Thyroid gland (tissue), 4 donors: Measurements from ENCODE around the gene ZMIZ1.

Source experiments
- CTCF ChIP-seq, 6 experiments: fragments of 200-600 bp in 3 of 6; fragments of 450-650 bp in 3 of 6; sonication (generic) in 3 of 6; IDR thresholded peaks; one replicate each; pipeline ENCODE4 v1.5.1; 2016 to 2019; ENCODE audit warnings: antibody characterized with exemption in 6 of 6, mild to moderate bottlenecking in 2 of 6, inconsistent platforms in 1 of 6, moderate library complexity in 1 of 6
- POLR2A ChIP-seq, 2 donors: fragments of 450-650 bp; IDR thresholded peaks; one replicate each; pipeline ENCODE4 v1.6.1; 2017; ENCODE audit warnings: antibody characterized with exemption in 2 of 2, mild to moderate bottlenecking in 2 of 2, moderate library complexity in 1 of 2

DNA sequence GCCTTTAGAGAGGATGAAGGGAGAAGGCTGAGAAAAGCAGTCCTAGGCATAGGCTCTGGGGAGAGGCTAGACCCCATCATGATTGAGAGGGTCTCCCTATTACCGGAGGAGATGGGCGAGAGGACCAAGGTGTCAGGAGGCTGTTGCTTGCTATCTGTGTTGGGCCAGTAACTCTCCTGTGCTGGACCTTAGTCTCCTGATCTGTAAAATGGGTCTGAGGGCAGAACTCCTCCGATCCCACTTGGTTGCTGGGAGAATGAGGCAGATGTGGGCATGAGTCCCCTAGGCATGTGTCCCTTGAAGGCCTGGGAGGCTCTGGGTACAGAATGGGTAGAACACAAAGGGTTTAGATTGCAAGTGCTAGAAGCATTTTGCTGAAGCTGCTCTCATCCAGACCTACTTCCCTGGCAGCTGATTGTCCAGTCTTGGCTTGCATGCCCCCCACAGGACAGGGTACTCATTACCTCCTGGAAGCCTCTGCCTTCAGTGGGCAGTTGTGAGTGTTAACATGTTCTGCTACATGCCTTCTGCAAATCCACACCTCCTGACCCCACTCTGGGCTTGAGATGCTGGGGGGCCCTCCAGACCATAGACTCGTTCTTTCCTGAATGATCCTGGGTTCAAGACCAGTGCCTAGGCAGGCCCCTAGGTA is 4.4 kb downstream of the ZMIZ1 start:
- TF ChIP-seq CTCF (IDR thresholded peaks at IDR 0.05) (no peak), POLR2A (IDR thresholded peaks at IDR 0.05) (no peak)
